ENCODE data around the gene RUSC1. TPM values are rescaled to one million over a fixed set of nuclear protein-coding genes. Genes with fewer than 3 reads are reported as not detected.

Gene RUSC1
- total RNA-seq, result 10 to 100 TPM in 3 of 4 donors, 1 to 10 TPM in 1; 4.6 to 14.4 (median 12.1) TPM

GRCh38 chr1:155320661-155321617, at the start of gene RUSC1:
RUSC1 (plus strand) TSS chr1:155320894; CDS start chr1:155321774, 880 bp downstream.
- no peak for TF ChIP-seq CTCF (IDR thresholded peaks at IDR 0.05; ENCODE audit: low read depth)

GRCh38 chr1:155272466-155273342, 48.0 kb upstream of the RUSC1 start:
- TF ChIP-seq CTCF (IDR thresholded peaks at IDR 0.05; ENCODE audit: low read depth), result no peak

- TF ChIP-seq CTCF (IDR thresholded peaks at IDR 0.05; ENCODE audit: low read depth), result no peak
Observed at GRCh38 chr1:155273343-155274245, 47.1 kb upstream of the RUSC1 start, which contains the start of gene CLK2. CLK2 (minus strand) TSS chr1:155273504; CDS start chr1:155270977, 2,527 bp downstream.

GRCh38 chr1:155277070-155277901, 43.4 kb upstream of the RUSC1 start, which contains the start of gene HCN3:
HCN3 (plus strand) TSS chr1:155277463; CDS start chr1:155277591, 128 bp downstream.
- TF ChIP-seq CTCF (IDR thresholded peaks at IDR 0.05; ENCODE audit: low read depth), result no peak

- no peak for TF ChIP-seq CTCF (IDR thresholded peaks at IDR 0.05; ENCODE audit: low read depth)
Observed at GRCh38 chr1:155277902-155278688, 42.6 kb upstream of the RUSC1 start.
